ENCODE results near the gene XPO5. TPM values are rescaled to one million over a fixed set of nuclear protein-coding genes. Genes with fewer than 3 reads are reported as not detected.

Gene XPO5
- total RNA-seq, 1 donor = 43.2 TPM

DNA sequence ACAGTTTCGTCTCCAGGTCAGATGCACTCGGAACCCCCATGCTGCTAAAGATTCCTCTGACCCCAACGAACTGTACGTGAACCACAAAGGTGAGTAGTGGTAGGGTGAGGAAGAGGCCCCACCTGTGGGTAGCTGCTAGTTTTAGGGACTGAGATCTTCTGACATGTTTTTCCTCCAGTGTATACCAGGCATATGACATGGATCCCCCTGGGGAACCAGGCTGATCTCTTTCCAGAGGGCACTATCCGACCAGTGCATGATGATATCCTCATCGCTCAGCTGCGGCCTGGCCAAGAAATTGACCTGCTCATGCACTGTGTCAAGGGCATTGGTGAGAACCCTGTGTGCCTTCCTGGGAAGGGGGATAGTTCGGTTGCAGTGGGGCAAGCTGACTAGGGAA is 55.7 kb downstream of the XPO5 start:
- TF ChIP-seq, protein P1, sequence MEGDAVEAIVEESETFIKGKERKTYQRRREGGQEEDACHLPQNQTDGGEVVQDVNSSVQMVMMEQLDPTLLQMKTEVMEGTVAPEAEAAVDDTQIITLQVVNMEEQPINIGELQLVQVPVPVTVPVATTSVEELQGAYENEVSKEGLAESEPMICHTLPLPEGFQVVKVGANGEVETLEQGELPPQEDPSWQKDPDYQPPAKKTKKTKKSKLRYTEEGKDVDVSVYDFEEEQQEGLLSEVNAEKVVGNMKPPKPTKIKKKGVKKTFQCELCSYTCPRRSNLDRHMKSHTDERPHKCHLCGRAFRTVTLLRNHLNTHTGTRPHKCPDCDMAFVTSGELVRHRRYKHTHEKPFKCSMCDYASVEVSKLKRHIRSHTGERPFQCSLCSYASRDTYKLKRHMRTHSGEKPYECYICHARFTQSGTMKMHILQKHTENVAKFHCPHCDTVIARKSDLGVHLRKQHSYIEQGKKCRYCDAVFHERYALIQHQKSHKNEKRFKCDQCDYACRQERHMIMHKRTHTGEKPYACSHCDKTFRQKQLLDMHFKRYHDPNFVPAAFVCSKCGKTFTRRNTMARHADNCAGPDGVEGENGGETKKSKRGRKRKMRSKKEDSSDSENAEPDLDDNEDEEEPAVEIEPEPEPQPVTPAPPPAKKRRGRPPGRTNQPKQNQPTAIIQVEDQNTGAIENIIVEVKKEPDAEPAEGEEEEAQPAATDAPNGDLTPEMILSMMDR (IDR thresholded peaks at IDR 0.05; ENCODE audit: insufficient read depth, low read depth, low read length) = no peak
- no peak for DNase-seq (ENCODE audit: low read depth)
- no peak overlapping the region for H3K4me3 ChIP-seq (ENCODE audit: low read depth, low read length)

DNA sequence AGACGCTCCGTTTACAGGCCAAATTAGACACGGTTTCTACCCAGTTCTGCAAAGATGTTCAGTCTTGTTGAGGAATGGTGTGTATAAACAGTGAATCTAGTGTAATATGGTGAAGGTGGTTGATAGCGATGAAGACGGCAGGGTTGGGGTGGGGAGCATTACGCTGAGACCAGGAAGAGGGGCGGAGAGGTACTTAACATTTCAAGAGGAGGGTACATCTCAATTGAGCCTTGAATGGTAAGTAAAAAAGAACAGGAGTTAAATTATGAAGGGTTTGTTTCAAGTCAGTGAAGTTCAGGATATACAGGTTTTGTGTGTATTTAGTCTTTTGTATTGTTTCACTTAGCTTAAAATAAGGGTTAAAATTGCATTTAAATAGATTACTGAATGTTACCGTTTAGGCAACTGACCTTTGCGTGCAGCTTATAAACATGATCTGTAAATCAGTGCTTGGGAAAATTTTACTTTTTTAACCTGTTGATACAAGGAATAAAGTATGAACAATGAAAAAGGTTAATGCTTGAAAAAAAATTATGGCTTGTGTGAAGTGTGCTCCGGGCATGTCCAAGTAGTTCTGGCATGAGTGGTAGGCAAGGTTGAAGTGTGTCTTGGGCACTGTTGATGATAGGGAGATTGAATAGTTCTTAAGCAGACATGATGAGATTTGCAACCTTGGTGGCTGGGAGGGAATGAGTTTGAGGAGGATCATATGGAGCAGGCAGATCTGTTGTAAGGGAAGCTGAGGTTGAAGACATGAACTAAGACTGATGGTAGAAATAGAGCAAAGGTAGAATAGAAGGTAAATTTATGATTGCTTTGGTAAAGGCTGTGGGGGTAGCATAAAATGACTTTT is 58.1 kb downstream of the XPO5 start:
- DNase-seq (ENCODE audit: low read depth) = peak; percentile 13
- peak overlapping the region; percentile 89 for H3K4me3 ChIP-seq (ENCODE audit: low read depth, low read length)
- TF ChIP-seq, protein P1 (IDR thresholded peaks at IDR 0.05; ENCODE audit: insufficient read depth, low read depth, low read length) = no peak

DNA sequence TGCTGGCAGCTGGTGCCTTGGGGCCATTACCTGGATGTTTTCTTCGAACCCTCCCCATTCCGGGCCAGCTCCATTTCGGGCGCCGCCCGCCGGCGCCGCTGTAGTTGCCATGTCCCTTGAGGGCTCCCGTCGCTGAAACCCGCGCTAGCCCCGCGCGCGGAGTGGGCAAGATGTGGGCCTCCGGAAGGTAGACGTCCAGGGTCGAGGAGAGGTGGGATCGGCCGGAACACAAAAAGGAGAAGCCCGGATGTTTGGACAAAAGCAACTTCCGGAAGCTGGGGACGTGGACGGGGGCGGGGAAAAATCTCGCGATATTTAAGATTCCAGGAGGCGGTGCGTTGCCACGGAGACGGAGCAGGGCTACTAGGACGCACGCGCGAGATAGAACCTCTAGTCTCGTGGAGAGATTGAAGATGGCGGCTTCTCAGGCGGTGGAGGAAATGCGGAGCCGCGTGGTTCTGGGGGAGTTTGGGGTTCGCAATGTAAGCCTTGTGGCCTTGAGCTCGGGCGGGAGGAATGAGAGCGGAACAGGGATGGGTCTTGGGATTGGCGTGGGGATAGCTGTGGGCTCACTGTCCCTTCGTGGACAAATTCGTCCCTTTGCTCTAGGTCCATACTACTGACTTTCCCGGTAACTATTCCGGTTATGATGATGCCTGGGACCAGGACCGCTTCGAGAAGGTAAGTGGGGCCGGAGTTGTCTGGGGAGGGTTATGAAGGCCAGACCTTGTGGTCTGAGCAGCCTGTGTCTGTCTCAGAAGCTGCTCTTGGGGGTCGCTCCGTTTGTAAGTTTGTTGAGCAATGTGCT is 58.9 kb downstream of the XPO5 start, which contains the start of the genes POLR1C and YIPF3:
POLR1C (plus strand) TSS at position 393 of the 808 bp plus-strand sequence; CDS start at position 414, 21 bp downstream.
YIPF3 (minus strand) TSS at position 230 of the 808 bp plus-strand sequence; CDS start at position 111, 119 bp downstream.
- peak; percentile 98 for DNase-seq (ENCODE audit: low read depth)
- H3K4me3 ChIP-seq (ENCODE audit: low read depth, low read length) = peak within 1 kb of the TSS; percentile 89
- TF ChIP-seq, protein P1 (IDR thresholded peaks at IDR 0.05; ENCODE audit: insufficient read depth, low read depth, low read length) = no peak

DNA sequence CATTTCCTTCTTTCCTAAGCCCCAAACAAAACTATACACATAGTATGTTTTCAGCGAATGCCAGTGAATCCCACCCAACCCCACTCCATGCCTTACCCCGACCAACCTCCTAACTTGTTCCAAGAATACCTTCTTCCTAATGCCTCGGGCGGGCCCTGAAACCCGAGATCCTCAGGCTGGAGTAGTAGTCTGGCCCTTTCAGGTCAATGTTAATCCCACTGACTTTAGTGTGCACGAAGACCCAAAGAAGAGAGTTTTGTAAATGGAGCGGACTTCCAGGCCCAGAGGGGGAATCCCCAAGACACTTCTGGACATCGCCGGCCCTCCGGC is 59.5 kb downstream of the XPO5 start:
- DNase-seq (ENCODE audit: low read depth) = no peak
- TF ChIP-seq, protein P1 (IDR thresholded peaks at IDR 0.05; ENCODE audit: insufficient read depth, low read depth, low read length) = no peak
- H3K4me3 ChIP-seq (ENCODE audit: low read depth, low read length) = peak overlapping the region; percentile 89

DNA sequence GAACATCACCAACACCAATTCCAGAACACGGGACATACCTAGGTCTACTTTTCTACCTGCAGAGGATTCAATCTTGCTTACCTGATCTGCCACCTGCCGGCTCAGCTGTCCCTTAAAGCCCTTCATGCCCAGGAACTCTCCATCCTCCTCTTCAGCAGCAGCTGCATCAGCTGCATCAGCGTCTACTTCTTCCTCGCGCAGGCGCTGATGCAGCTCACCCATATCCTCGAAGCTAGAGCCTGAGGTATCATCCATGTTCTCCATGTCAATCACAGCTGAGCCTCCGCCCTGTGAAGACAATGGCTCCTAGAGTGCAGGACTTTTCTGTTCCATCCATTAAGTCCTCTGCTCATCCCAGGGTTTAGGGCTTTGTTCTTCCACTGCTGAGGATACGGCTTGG is 60.0 kb downstream of the XPO5 start:
- TF ChIP-seq, protein P1 (IDR thresholded peaks at IDR 0.05; ENCODE audit: insufficient read depth, low read depth, low read length) = no peak
- no peak for DNase-seq (ENCODE audit: low read depth)
- peak overlapping the region; percentile 89 for H3K4me3 ChIP-seq (ENCODE audit: low read depth, low read length)

DNA sequence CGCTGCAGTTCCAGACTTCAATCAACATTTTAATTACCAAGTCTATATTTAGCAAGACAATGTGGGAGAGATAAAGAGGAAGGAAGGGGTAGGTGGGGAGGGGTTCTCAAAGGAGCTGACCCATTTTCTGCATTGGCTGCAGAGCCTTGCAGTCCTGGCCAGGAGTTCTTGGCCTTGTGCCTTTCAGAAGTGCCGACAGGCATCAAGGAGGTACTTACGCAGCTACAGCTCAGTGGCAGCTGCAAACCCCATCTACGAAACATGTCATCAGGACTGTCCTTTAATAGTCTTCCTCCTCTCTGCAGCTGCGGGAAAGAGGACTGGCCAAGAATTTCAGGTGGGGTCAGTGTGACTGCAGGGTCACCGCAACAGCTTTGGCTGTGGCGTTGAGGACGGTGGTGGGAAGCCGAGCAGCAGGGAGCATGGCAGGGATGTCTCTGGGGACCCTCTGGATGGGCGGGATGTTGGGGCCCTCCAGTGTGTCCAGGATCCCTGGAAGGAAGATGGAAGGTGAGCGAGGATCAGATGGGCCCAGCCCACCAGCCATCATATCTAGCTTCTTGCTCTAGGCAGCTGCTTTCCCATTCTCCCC is 63.9 kb downstream of the XPO5 start:
- no peak for DNase-seq (ENCODE audit: low read depth)
- H3K4me3 ChIP-seq (ENCODE audit: low read depth, low read length) = no peak overlapping the region
- TF ChIP-seq, protein P1 (IDR thresholded peaks at IDR 0.05; ENCODE audit: insufficient read depth, low read depth, low read length) = no peak
